Neutrophil (primary cell): ENCODE measurements around the gene MAST4.

Source experiments
- H3K27ac ChIP-seq: fragments of 200-600 bp; sonication (generic); 2 replicates; pipeline ENCODE4 v1.5.1; 2016; ENCODE audit warnings: mild to moderate bottlenecking, moderate library complexity
- H3K27me3 ChIP-seq: fragments of 200-600 bp; sonication (generic); 2 replicates; pipeline ENCODE4 v1.6.0; 2016; ENCODE audit warnings: mild to moderate bottlenecking
- H3K36me3 ChIP-seq: fragments of 200-600 bp; sonication (generic); 2 replicates; pipeline ENCODE4 v1.5.1; 2017
- H3K4me1 ChIP-seq, 2 experiments: fragments of 200-600 bp in 1 of 2; sonication (generic) in 1 of 2; 1 replicate in 1 of 2; 2 replicates in 1 of 2; pipeline versions ENCODE4 v1.5.1 to v1.6.1; 2013 to 2016; ENCODE audit warnings: low read depth in 1 of 2, low read length in 1 of 2, mild to moderate bottlenecking in 1 of 2, moderate library complexity in 1 of 2; ENCODE audit not compliant: control insufficient read depth in 1 of 2, insufficient read depth in 1 of 2
- H3K4me3 ChIP-seq, 2 experiments: fragments of 200-600 bp in 1 of 2; sonication (generic) in 1 of 2; 1 replicate in 1 of 2; 2 replicates in 1 of 2; pipeline ENCODE4 v1.5.1; 2013 to 2016; ENCODE audit warnings: low read depth in 1 of 2, low read length in 1 of 2, mild to moderate bottlenecking in 1 of 2, moderate library complexity in 1 of 2
- H3K9me3 ChIP-seq: fragments of 200-600 bp; sonication (generic); 2 replicates; pipeline ENCODE4 v1.5.1; 2016
- TF ChIP-seq, protein P1 (sequence below): fragments of 200-600 bp; sonication (generic); IDR thresholded peaks from 2 replicates; pipeline ENCODE4 v1.5.1; 2016; ENCODE audit warnings: antibody characterized with exemption

Gene MAST4

DNA sequence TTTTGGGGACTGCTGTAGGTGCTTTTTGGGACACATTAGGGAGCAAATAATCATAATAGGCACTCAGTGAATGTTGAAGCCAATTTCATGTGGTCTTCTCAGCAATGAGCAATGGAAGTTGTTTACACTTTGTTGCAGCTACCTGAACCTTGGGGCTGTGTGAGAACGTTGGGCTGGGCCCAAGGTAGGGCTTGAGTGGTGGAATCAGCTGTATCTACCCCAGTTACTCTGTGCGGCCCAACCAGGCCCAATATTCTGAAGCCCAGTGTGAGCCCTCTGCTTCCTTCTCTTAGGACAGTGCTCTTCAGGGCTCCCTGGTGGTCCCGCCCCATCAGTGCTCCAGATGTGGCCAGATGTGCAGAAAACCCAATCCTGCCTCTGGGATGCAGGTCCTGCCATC, 38.4 kb downstream of the MAST4 start:
- H3K4me1 ChIP-seq = no peaks in the 10 kb centered on the region
- no peaks in the 10 kb centered on the region for H3K9me3 ChIP-seq
- H3K27me3 ChIP-seq = no peaks in the 10 kb centered on the region
- no peak overlapping the region for H3K27ac ChIP-seq
- no peak overlapping the region for H3K4me3 ChIP-seq
- H3K36me3 ChIP-seq = no peaks in the 10 kb centered on the region
- TF ChIP-seq, protein P1, sequence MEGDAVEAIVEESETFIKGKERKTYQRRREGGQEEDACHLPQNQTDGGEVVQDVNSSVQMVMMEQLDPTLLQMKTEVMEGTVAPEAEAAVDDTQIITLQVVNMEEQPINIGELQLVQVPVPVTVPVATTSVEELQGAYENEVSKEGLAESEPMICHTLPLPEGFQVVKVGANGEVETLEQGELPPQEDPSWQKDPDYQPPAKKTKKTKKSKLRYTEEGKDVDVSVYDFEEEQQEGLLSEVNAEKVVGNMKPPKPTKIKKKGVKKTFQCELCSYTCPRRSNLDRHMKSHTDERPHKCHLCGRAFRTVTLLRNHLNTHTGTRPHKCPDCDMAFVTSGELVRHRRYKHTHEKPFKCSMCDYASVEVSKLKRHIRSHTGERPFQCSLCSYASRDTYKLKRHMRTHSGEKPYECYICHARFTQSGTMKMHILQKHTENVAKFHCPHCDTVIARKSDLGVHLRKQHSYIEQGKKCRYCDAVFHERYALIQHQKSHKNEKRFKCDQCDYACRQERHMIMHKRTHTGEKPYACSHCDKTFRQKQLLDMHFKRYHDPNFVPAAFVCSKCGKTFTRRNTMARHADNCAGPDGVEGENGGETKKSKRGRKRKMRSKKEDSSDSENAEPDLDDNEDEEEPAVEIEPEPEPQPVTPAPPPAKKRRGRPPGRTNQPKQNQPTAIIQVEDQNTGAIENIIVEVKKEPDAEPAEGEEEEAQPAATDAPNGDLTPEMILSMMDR = no peak

GRCh38 chr5:66637994-66638393, 41.8 kb downstream of the MAST4 start:
- TF ChIP-seq, protein P1 = no peak
- Histone ChIP-seq H3K9me3 (no peaks in the 10 kb centered on the region), H3K27me3 (no peaks in the 10 kb centered on the region), H3K4me1 (no peaks in the 10 kb centered on the region), H3K36me3 (no peaks in the 10 kb centered on the region), H3K4me3 (no peak overlapping the region), H3K27ac (no peak overlapping the region)

DNA sequence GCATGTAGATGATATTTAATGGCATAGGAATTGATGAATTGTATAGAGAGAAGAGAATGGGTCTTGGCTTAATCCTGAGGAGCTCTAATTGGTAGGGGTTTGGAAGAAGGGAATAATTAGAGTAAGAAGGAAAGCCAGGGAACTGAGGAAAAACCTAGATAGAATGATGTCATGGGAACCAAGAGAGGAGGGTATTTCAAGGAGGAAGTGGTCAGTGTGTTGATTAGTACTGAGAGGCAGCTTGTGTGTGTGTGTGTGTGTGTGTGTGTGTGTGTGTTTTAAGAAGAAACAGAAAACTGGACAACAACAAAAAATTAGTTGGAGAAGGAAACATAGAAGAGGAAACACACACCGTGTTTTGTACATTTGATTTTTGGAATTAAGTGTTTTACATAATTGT, 42.8 kb downstream of the MAST4 start:
- TF ChIP-seq, protein P1 = no peak
- Histone ChIP-seq H3K9me3 (no peaks in the 10 kb centered on the region), H3K27ac (no peak overlapping the region), H3K36me3 (no peaks in the 10 kb centered on the region), H3K27me3 (no peaks in the 10 kb centered on the region), H3K4me3 (no peak overlapping the region), H3K4me1 (no peaks in the 10 kb centered on the region)

DNA sequence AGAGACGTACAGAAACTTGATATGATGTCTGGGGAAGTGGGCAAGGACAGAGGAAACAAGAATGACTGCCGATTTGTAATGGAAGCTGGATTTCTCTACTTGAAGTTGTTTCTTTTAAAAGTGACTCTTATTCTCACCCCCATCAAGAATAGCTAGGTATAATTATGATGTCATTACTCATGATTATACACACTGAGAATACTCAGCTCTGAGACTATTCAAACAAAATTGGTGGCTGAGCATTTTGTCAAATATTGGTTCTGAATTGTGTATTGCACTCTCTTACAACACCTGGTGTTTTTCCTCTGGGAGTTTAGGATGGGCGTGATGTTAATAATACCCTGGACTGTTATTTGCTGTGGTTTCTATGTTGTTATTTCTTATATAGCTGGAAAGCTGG, 46.3 kb downstream of the MAST4 start:
- H3K36me3 ChIP-seq = no peaks in the 10 kb centered on the region
- TF ChIP-seq, protein P1 = no peak
- H3K9me3 ChIP-seq = no peaks in the 10 kb centered on the region
- no peaks in the 10 kb centered on the region for H3K27me3 ChIP-seq
- no peak overlapping the region for H3K4me3 ChIP-seq
- no peaks in the 10 kb centered on the region for H3K4me1 ChIP-seq
- H3K27ac ChIP-seq = no peak overlapping the region

- H3K36me3 ChIP-seq = no peaks in the 10 kb centered on the region
- no peaks in the 10 kb centered on the region for H3K4me1 ChIP-seq
- H3K4me3 ChIP-seq = no peak overlapping the region
- H3K27ac ChIP-seq = no peak overlapping the region
- TF ChIP-seq, protein P1 = no peak
- H3K27me3 ChIP-seq = no peaks in the 10 kb centered on the region
- H3K9me3 ChIP-seq = no peaks in the 10 kb centered on the region
Observed at GRCh38 chr5:66643387-66643786, 47.2 kb downstream of the MAST4 start.

- TF ChIP-seq, protein P1 = no peak
- Histone ChIP-seq H3K4me1 (no peaks in the 10 kb centered on the region), H3K27ac (no peak overlapping the region), H3K9me3 (no peaks in the 10 kb centered on the region), H3K36me3 (no peaks in the 10 kb centered on the region), H3K27me3 (no peaks in the 10 kb centered on the region), H3K4me3 (no peak overlapping the region)
Observed at GRCh38 chr5:66644111-66644510, 47.9 kb downstream of the MAST4 start.
